Testis (tissue), 2 donors: Measurements from ENCODE around the gene DGKB.

Experiments used
- CTCF ChIP-seq, 3 experiments: fragments of 450-650 bp in 2 of 3; fragments of 200-600 bp in 1 of 3; sonication (generic) in 1 of 3; IDR thresholded peaks; one replicate each; pipeline ENCODE4 v1.5.1; 2016 to 2019; ENCODE audit warnings: antibody characterized with exemption in 3 of 3, mild to moderate bottlenecking in 2 of 3, moderate library complexity in 1 of 3
- POLR2A ChIP-seq: fragments of 450-650 bp; IDR thresholded peaks from one replicate; pipeline ENCODE4 v1.6.1; 2017; ENCODE audit warnings: antibody characterized with exemption, mild to moderate bottlenecking, moderate library complexity

- no peak for TF ChIP-seq POLR2A
- TF ChIP-seq CTCF (IDR thresholded peaks at IDR 0.05), result no peak
Measured at GRCh38 chr7:14836571-14837189, 65.9 kb downstream of the DGKB start.
